ENCODE data around the gene PVALB.

GRCh38 chr22:36829370-36830002 is 12.7 kb upstream of the PVALB start:
- TF ChIP-seq CTCF (IDR thresholded peaks at IDR 0.05; ENCODE audit: borderline replicate concordance, extremely low read depth, low read length, poor library complexity, severe bottlenecking), result no peak
- TF ChIP-seq EZH2 (IDR thresholded peaks at IDR 0.05; ENCODE audit: borderline replicate concordance, low read depth, low read length, severe bottlenecking), result no peak
